H9 (cell line): Measurements from ENCODE around the gene ELMOD1. TPM values are rescaled to one million over a fixed set of nuclear protein-coding genes. Genes with fewer than 3 reads are reported as not detected.

Experiments
- DNase-seq: peaks from one replicate; pipeline ENCODE4 v3.0.0-alpha.2; 2017
- H2AFZ ChIP-seq: one replicate; pipeline ENCODE4 v1.6.1; 2013; ENCODE audit warnings: mild to moderate bottlenecking, low read length, control low read depth, moderate library complexity
- H2AK5ac ChIP-seq: 2 replicates; pipeline ENCODE4 v1.6.1; 2013; ENCODE audit warnings: low read length, control low read depth, mixed read lengths; ENCODE audit not compliant: insufficient read length
- H2BK120ac ChIP-seq: one replicate; pipeline ENCODE4 v1.6.1; 2013; ENCODE audit warnings: low read depth, mild to moderate bottlenecking, low read length, control low read depth, inconsistent platforms; ENCODE audit not compliant: poor library complexity, severe bottlenecking
- H2BK12ac ChIP-seq: 2 replicates; pipeline ENCODE4 v1.6.1; 2013; ENCODE audit warnings: low read length, control low read depth, mixed read lengths, low read depth; ENCODE audit not compliant: insufficient read length
- H2BK15ac ChIP-seq: 2 replicates; pipeline ENCODE4 v1.6.1; 2013; ENCODE audit warnings: low read depth, low read length, control low read depth
- H2BK20ac ChIP-seq: one replicate; pipeline ENCODE4 v1.6.1; 2013; ENCODE audit warnings: low read depth, mild to moderate bottlenecking, low read length, control low read depth, inconsistent platforms; ENCODE audit not compliant: poor library complexity, severe bottlenecking
- H2BK5ac ChIP-seq: 2 replicates; pipeline ENCODE4 v1.6.1; 2013; ENCODE audit warnings: low read length, control low read depth, mixed read lengths; ENCODE audit not compliant: insufficient read length
- H3K14ac ChIP-seq: 2 replicates; pipeline ENCODE4 v1.6.1; 2013; ENCODE audit warnings: low read length, control low read depth; ENCODE audit not compliant: insufficient read depth
- H3K18ac ChIP-seq: 2 replicates; pipeline ENCODE4 v1.6.1; 2013; ENCODE audit warnings: low read depth, mild to moderate bottlenecking, mixed read lengths, low read length, control low read depth; ENCODE audit not compliant: insufficient read length
- H3K23ac ChIP-seq: 2 replicates; pipeline ENCODE4 v1.6.1; 2013; ENCODE audit warnings: low read length, control low read depth, mixed read lengths, low read depth; ENCODE audit not compliant: insufficient read length
- H3K23me2 ChIP-seq: 2 replicates; pipeline ENCODE4 v1.6.1; 2013; ENCODE audit warnings: low read depth, mild to moderate bottlenecking, mixed read lengths, low read length, control low read depth; ENCODE audit not compliant: insufficient read length, poor library complexity, severe bottlenecking
- H3K27ac ChIP-seq: 2 replicates; pipeline ENCODE4 v1.5.1; 2013; ENCODE audit warnings: low read length, control low read depth, mixed read lengths, low read depth; ENCODE audit not compliant: insufficient read length
- H3K27me3 ChIP-seq: 2 replicates; pipeline ENCODE4 v1.6.1; 2013; ENCODE audit warnings: low read length, control low read depth, inconsistent platforms; ENCODE audit not compliant: insufficient read depth
- H3K4ac ChIP-seq: 2 replicates; pipeline ENCODE4 v1.6.1; 2013; ENCODE audit warnings: low read depth, mild to moderate bottlenecking, control low read depth, inconsistent platforms, low read length, moderate library complexity
- H3K4me1 ChIP-seq: 2 replicates; pipeline ENCODE4 v1.6.1; 2013; ENCODE audit warnings: low read length, control low read depth, inconsistent platforms; ENCODE audit not compliant: insufficient read depth
- H3K4me2 ChIP-seq: 2 replicates; pipeline ENCODE4 v1.6.1; 2013; ENCODE audit warnings: low read length, control low read depth, mixed read lengths; ENCODE audit not compliant: insufficient read length, insufficient read depth
- H3K56ac ChIP-seq: 2 replicates; pipeline ENCODE4 v1.6.1; 2013; ENCODE audit warnings: low read depth, mild to moderate bottlenecking, mixed read lengths, low read length, control low read depth; ENCODE audit not compliant: insufficient read length
- H3K79me1 ChIP-seq: 2 replicates; pipeline ENCODE4 v1.6.1; 2013; ENCODE audit warnings: low read depth, mild to moderate bottlenecking, moderate library complexity, low read length, control low read depth, inconsistent platforms; ENCODE audit not compliant: insufficient read depth, poor library complexity, severe bottlenecking
- H3K79me2 ChIP-seq: 2 replicates; pipeline ENCODE4 v1.6.1; 2013; ENCODE audit warnings: low read length, control low read depth, inconsistent platforms; ENCODE audit not compliant: insufficient read depth
- H3K9ac ChIP-seq: 2 replicates; pipeline ENCODE4 v1.6.1; 2013; ENCODE audit warnings: low read length, control low read depth, mixed read lengths; ENCODE audit not compliant: insufficient read length; ENCODE audit errors: extremely low read depth
- H3K9me3 ChIP-seq: one replicate; pipeline ENCODE4 v1.6.1; 2013; ENCODE audit warnings: low read depth, low read length, inconsistent platforms; ENCODE audit not compliant: control insufficient read depth
- H3T11ph ChIP-seq: one replicate; pipeline ENCODE4 v1.6.1; 2013; ENCODE audit warnings: mild to moderate bottlenecking, low read length, control low read depth, inconsistent platforms
- H4K20me1 ChIP-seq: one replicate; pipeline ENCODE4 v1.6.1; 2013; ENCODE audit not compliant: control insufficient read depth, insufficient read length, insufficient read depth
- H4K5ac ChIP-seq: 2 replicates; pipeline ENCODE4 v1.6.1; 2013; ENCODE audit warnings: low read depth, mild to moderate bottlenecking, mixed read lengths, low read length, control low read depth; ENCODE audit not compliant: insufficient read length
- H4K8ac ChIP-seq: replicated peaks from 2 replicates; pipeline ENCODE4 v1.6.1; 2013; ENCODE audit warnings: low read length, control low read depth, mixed read lengths, low read depth; ENCODE audit not compliant: insufficient read length
- H4K91ac ChIP-seq: 2 replicates; pipeline ENCODE4 v1.6.1; 2013; ENCODE audit warnings: low read depth, mild to moderate bottlenecking, moderate library complexity, mixed read lengths, low read length, control low read depth; ENCODE audit not compliant: insufficient read length
- H3K27ac Mint-ChIP-seq, 3 experiments: 2 replicates in 2 of 3; 3 replicates in 1 of 3; pipeline ENCODE4 v1.8.0; 2020 to 2021; ENCODE audit warnings: mixed read lengths in 3 of 3, mild to moderate bottlenecking in 1 of 3, moderate library complexity in 1 of 3
- H3K27me3 Mint-ChIP-seq: 2 replicates; pipeline ENCODE4 v1.8.0; 2021; ENCODE audit warnings: low read depth, mild to moderate bottlenecking, moderate library complexity, mixed read lengths
- H3K36me3 Mint-ChIP-seq, 3 experiments: 2 replicates in 2 of 3; 3 replicates in 1 of 3; pipeline ENCODE4 v1.8.0; 2020 to 2021; ENCODE audit warnings: low read depth in 3 of 3, mixed read lengths in 3 of 3; ENCODE audit not compliant: insufficient read depth in 1 of 3
- H3K4me1 Mint-ChIP-seq, 2 experiments: 2 replicates each; pipeline ENCODE4 v1.8.0; 2020; ENCODE audit warnings: mixed read lengths in 2 of 2
- H3K4me3 Mint-ChIP-seq, 2 experiments: 2 replicates in 1 of 2; 3 replicates in 1 of 2; pipeline ENCODE4 v1.8.0; 2020 to 2021; ENCODE audit warnings: mild to moderate bottlenecking in 2 of 2, mixed read lengths in 2 of 2, moderate library complexity in 1 of 2
- H3K9me3 Mint-ChIP-seq, 2 experiments: 2 replicates in 1 of 2; 3 replicates in 1 of 2; pipeline ENCODE4 v1.8.0; 2020; ENCODE audit warnings: mild to moderate bottlenecking in 2 of 2, mixed read lengths in 2 of 2, moderate library complexity in 1 of 2
- CTCF ChIP-seq: fragments of 200-600 bp; sonication (generic); conservative IDR thresholded peaks from 3 replicates; pipeline ENCODE4 v1.8.0; 2021; ENCODE audit warnings: antibody characterized with exemption, mild to moderate bottlenecking
- WGBS: extraction: QIAGEN DNeasy Blood & Tissue Kit; methylation state at CpG from one replicate; pipeline ENCODE4 v1.1.7; 2013; ENCODE audit warnings: missing lambda C conversion rate, low lambda C conversion rate, mixed read lengths; ENCODE audit not compliant: insufficient read length; ENCODE audit errors: extremely low coverage; 5-methylcytosine and 5-hydroxymethylcytosine counted together
- total RNA-seq: library from RNA; stranded (reverse); gene quantifications from 2 replicates; pipeline ENCODE4 v1.2.1, GENCODE V29; 2021

The ELMOD1 gene
- total RNA-seq, 1 experiment from 2014 or later: 0.61 TPM

GRCh38 chr11:107661656-107662055 is 70.7 kb downstream of the ELMOD1 start:
- no CpG with 5 or more reads among the region's 1 CpG for WGBS
- TF ChIP-seq CTCF: no peak

More at GRCh38 chr11:107661656-107662055, 70.7 kb downstream of the ELMOD1 start:
- no peaks in the 10 kb centered on the region for H3K27me3 Mint-ChIP-seq
- Histone ChIP-seq H2BK120ac (no peak overlapping the region), H3K4ac (no peak overlapping the region), H2BK15ac (no peak overlapping the region), H3K4me1 (no peaks in the 10 kb centered on the region; the same call in 1 of the 2 replicates), H2AFZ (no peak overlapping the region), H3K4me2 (no peak overlapping the region), H2BK12ac (no peak overlapping the region), H3K14ac (no peak overlapping the region), H3K79me1 (no peaks in the 10 kb centered on the region), H3K56ac (no peak overlapping the region), H3T11ph (no peak overlapping the region), H4K20me1 (no peaks in the 10 kb centered on the region), H3K23ac (no peak overlapping the region), H3K9ac (no peak overlapping the region), H3K27me3 (no peaks in the 10 kb centered on the region), H3K18ac (no peak overlapping the region), H2BK5ac (no peak overlapping the region), H2AK5ac (no peak overlapping the region), H4K8ac (no peak overlapping the region), H3K23me2 (no peaks in the 10 kb centered on the region), H3K27ac (no peak overlapping the region), H3K9me3 (no peaks in the 10 kb centered on the region), H4K5ac (no peak overlapping the region), H4K91ac (no peak overlapping the region), H3K79me2 (no peaks in the 10 kb centered on the region), H2BK20ac (no peak overlapping the region)
- no peak overlapping the region for H3K4me3 Mint-ChIP-seq
- DNase-seq: no peak
- no peak overlapping the region for H3K27ac Mint-ChIP-seq
- H3K9me3 Mint-ChIP-seq: no peaks in the 10 kb centered on the region
- H3K36me3 Mint-ChIP-seq: no peaks in the 10 kb centered on the region
- peaks cover 12% of the 10 kb centered on the region in 2 experiments for H3K4me1 Mint-ChIP-seq
